B cell (primary cell): Measurements from ENCODE around the gene SHISA2. TPM values are rescaled to one million over a fixed set of nuclear protein-coding genes. Genes with fewer than 3 reads are reported as not detected.

Source experiments
- ATAC-seq: fragments of 200-7000 bp; cut with Tn5 transposase; one replicate; pipeline ENCODE4 v1.10.0; 2021; ENCODE audit warnings: low read depth, mild to moderate bottlenecking, moderate number of reproducible peaks, moderate library complexity
- CTCF ChIA-PET: fragments of 350-600 bp; sonication (Branson Sonifier 250); formaldehyde crosslinking; loops from one replicate; lab custom pipeline; 2021; ENCODE audit warnings: antibody characterized with exemption, inconsistent platforms; lab: Charles Lee
- POLR2A ChIA-PET: fragments of 350-600 bp; sonication (Branson Sonifier 250); formaldehyde crosslinking; loops from one replicate; lab custom pipeline; 2021; ENCODE audit warnings: antibody characterized with exemption; lab: Charles Lee
- DNase-seq: peaks from one replicate; pipeline ENCODE4 v3.0.0; 2013
- H2AFZ ChIP-seq: 2 replicates; pipeline ENCODE4 v1.6.1; 2012; ENCODE audit warnings: mild to moderate bottlenecking, low read depth, low read length; ENCODE audit not compliant: insufficient read depth, poor library complexity, severe bottlenecking
- H3K27ac ChIP-seq, 2 donors: 1 replicate in 1 of 2; 2 replicates in 1 of 2; pipeline ENCODE4 v1.5.1; 2012 to 2013; ENCODE audit warnings: low read length in 2 of 2, mild to moderate bottlenecking in 2 of 2, moderate library complexity in 1 of 2
- H3K27me3 ChIP-seq, 4 experiments: fragments of 200-600 bp in 1 of 4; sonication (generic) in 1 of 4; replicated peaks in 1 of 4; 1 replicate in 2 of 4; 2 replicates in 2 of 4; pipeline versions ENCODE4 v1.6.1 to v1.7.0; 2013 to 2016; ENCODE audit warnings: low read length in 3 of 4, mild to moderate bottlenecking in 2 of 4, mixed read lengths in 1 of 4, moderate library complexity in 1 of 4; ENCODE audit not compliant: insufficient read depth in 4 of 4, control insufficient read depth in 3 of 4; ENCODE audit errors: control extremely low read depth in 1 of 4
- H3K36me3 ChIP-seq, 2 experiments: replicated peaks in 1 of 2; 1 replicate in 1 of 2; 2 replicates in 1 of 2; pipeline versions ENCODE4 v1.6.1 to v1.7.1; 2013; ENCODE audit warnings: low read length in 1 of 2; ENCODE audit not compliant: insufficient read depth in 2 of 2, control insufficient read depth in 1 of 2; ENCODE audit errors: control extremely low read depth in 1 of 2, extremely low read depth in 1 of 2
- H3K4me1 ChIP-seq, 2 donors: fragments of 200-600 bp in 1 of 2; sonication (generic) in 1 of 2; 1 replicate in 1 of 2; 2 replicates in 1 of 2; pipeline versions ENCODE4 v1.5.1 to v1.6.1; 2013 to 2017; ENCODE audit warnings: low read length in 2 of 2; ENCODE audit not compliant: control insufficient read depth in 2 of 2, insufficient read depth in 2 of 2
- H3K4me2 ChIP-seq: replicated peaks from 2 replicates; pipeline ENCODE3; 2012; ENCODE audit warnings: mild to moderate bottlenecking, low read depth, low read length; ENCODE audit not compliant: poor library complexity, severe bottlenecking
- H3K4me3 ChIP-seq, 5 experiments: fragments of 200-600 bp in 1 of 5; sonication (generic) in 1 of 5; 1 replicate in 3 of 5; 2 replicates in 2 of 5; pipeline versions ENCODE4 v1.5.1 to v1.7.0; 2011 to 2016; ENCODE audit warnings: low read length in 4 of 5, mild to moderate bottlenecking in 4 of 5, low read depth in 2 of 5, control low read depth in 1 of 5, moderate library complexity in 1 of 5; ENCODE audit not compliant: insufficient read depth in 1 of 5; ENCODE audit errors: control extremely low read depth in 1 of 5, extremely low read depth in 1 of 5
- H3K79me2 ChIP-seq: fragments of 200-600 bp; sonication (generic); one replicate; pipeline ENCODE4 v1.6.0; 2016; ENCODE audit warnings: low read length; ENCODE audit not compliant: control insufficient read depth, insufficient read depth
- H3K9ac ChIP-seq: fragments of 200-600 bp; sonication (generic); 2 replicates; pipeline ENCODE4 v1.6.1; 2017; ENCODE audit warnings: mild to moderate bottlenecking, low read length, moderate library complexity
- H3K9me3 ChIP-seq, 3 donors: one replicate each; pipeline versions ENCODE4 v1.6.1 to v1.7.1; 2013; ENCODE audit warnings: low read length in 2 of 3; ENCODE audit not compliant: control insufficient read depth in 2 of 3, insufficient read depth in 1 of 3; ENCODE audit errors: control extremely low read depth in 1 of 3
- H4K20me1 ChIP-seq: 2 replicates; pipeline ENCODE4 v1.6.0; 2012; ENCODE audit warnings: mild to moderate bottlenecking, low read length; ENCODE audit not compliant: insufficient read depth, control insufficient read depth, poor library complexity, severe bottlenecking
- H3K27ac Mint-ChIP-seq: one replicate; pipeline ENCODE4 v1.8.0; 2021; ENCODE audit warnings: mixed read lengths
- H3K27me3 Mint-ChIP-seq: one replicate; pipeline ENCODE4 v1.8.0; 2021; ENCODE audit warnings: mixed read lengths
- H3K4me1 Mint-ChIP-seq: one replicate; pipeline ENCODE4 v1.8.0; 2021; ENCODE audit warnings: mixed read lengths
- H3K4me3 Mint-ChIP-seq: one replicate; pipeline ENCODE4 v1.8.0; 2021; ENCODE audit warnings: mixed read lengths
- H3K9me3 Mint-ChIP-seq: one replicate; pipeline ENCODE4 v1.8.0; 2022; ENCODE audit warnings: mixed read lengths; ENCODE audit not compliant: insufficient read depth
- CTCF ChIP-seq: fragments of 200-600 bp; IDR thresholded peaks from one replicate; pipeline ENCODE4 v1.8.0; 2022; ENCODE audit warnings: antibody characterized with exemption, mild to moderate bottlenecking
- EZH2 ChIP-seq: IDR thresholded peaks from 2 replicates; pipeline ENCODE4 v1.6.1; 2012; ENCODE audit warnings: borderline replicate concordance, low read depth, mild to moderate bottlenecking, moderate library complexity, low read length; ENCODE audit not compliant: insufficient read depth, poor library complexity, severe bottlenecking
- WGBS: methylation state at CpG from one replicate; pipeline ENCODE4 v1.1.5; 2013; ENCODE audit warnings: missing lambda C conversion rate; ENCODE audit not compliant: insufficient coverage; 5-methylcytosine and 5-hydroxymethylcytosine counted together
- intact Hi-C: fragments of 100-400 bp; cut with micrococcal nuclease; formaldehyde crosslinking; loops from one replicate; pipeline ENCODE4 v1.10.0; 2022
- polyA plus RNA-seq: library from polyadenylated mRNA; depleted of rRNA; stranded (reverse); fragments of >200 nt; gene quantifications from 2 replicates; pipeline ENCODE4 v1.2.3, GENCODE V29; 2012
- total RNA-seq, 2 donors: library from RNA; stranded (reverse); fragments of 120-200 nt in 1 of 2; gene quantifications; 1 replicate in 1 of 2; 2 replicates in 1 of 2; pipeline versions ENCODE4 v1.2.3 to v1.2.4, GENCODE V29; 2013 to 2022

Gene SHISA2
- total and polyA plus RNA-seq, 2 donors (not counting 1 experiment from before 2014, with no cell fraction given) = 0.03 TPM; not detected in 1

- peaks cover under 1% of the 10 kb centered on the region for H3K4me1 Mint-ChIP-seq
Measured at GRCh38 chr13:26017196-26017921, 34.5 kb downstream of the SHISA2 start.

More at GRCh38 chr13:26017196-26017921, 34.5 kb downstream of the SHISA2 start:
- CTCF ChIA-PET = no interaction called here
- no peak overlapping the region for H2AFZ ChIP-seq
- H3K36me3 ChIP-seq = no peaks in the 10 kb centered on the region
- no peak overlapping the region for H3K27ac Mint-ChIP-seq
- no peak overlapping the region for H3K27ac ChIP-seq
- H3K79me2 ChIP-seq = no peaks in the 10 kb centered on the region
- ATAC-seq (no peak), DNase-seq (no peak)
- WGBS = 87% methylated on average over 9 of the region's 9 CpGs
- intact Hi-C loops = no loop called here
- H3K4me3 ChIP-seq = no peak overlapping the region
- no peak overlapping the region for H3K4me3 Mint-ChIP-seq
- TF ChIP-seq EZH2 (no peak), CTCF (no peak)
- H3K9ac ChIP-seq = no peak overlapping the region
- H3K27me3 ChIP-seq = peaks cover 0 to 4% (median 0%) of the 10 kb centered on the region in 4 experiments
- H3K4me2 ChIP-seq = no peak overlapping the region
- no peaks in the 10 kb centered on the region for H3K9me3 Mint-ChIP-seq
- no peaks in the 10 kb centered on the region for H4K20me1 ChIP-seq
- POLR2A ChIA-PET = no interaction called here
- H3K4me1 ChIP-seq = no peaks in the 10 kb centered on the region
- peaks cover 27% of the 10 kb centered on the region for H3K27me3 Mint-ChIP-seq
- no peaks in the 10 kb centered on the region for H3K9me3 ChIP-seq
